ENCODE results near the gene KCNJ9.

GRCh38 chr1:160129558-160129957 is 48.2 kb downstream of the KCNJ9 start:
- no peak for TF ChIP-seq POLR2A (IDR thresholded peaks at IDR 0.05)
- TF ChIP-seq CTCF (IDR thresholded peaks at IDR 0.05): no peak
